GM18508 (cell line): ENCODE measurements around the gene APOC1.
"Not testable (repeated sequence)": the region's sequence is repeated elsewhere in the genome, so short reads cannot be mapped to it uniquely, and the experiment has no call there.

Source experiments
- ATAC-seq: cut with Tn5 transposase; IDR thresholded peaks from one replicate; pipeline ENCODE4 v1.9.1; 2021; ENCODE audit warnings: moderate number of reproducible peaks; ENCODE audit not compliant: insufficient read depth, unreplicated experiment

APOC1 gene

GRCh38 chr19:44909775-44910174 is 4.6 kb upstream of the APOC1 start:
- ATAC-seq, result no peak

- not testable (repeated sequence) for ATAC-seq
These were observed 2.5 kb upstream of the APOC1 start for GRCh38 chr19:44911896-44912295.

- no peak for ATAC-seq
These were observed 1.6 kb upstream of the APOC1 start for GRCh38 chr19:44912854-44913253.

- not testable (repeated sequence) for ATAC-seq
These were observed 636 bp upstream of the APOC1 start for GRCh38 chr19:44913512-44914432.

- no peak for ATAC-seq
These were observed 9.9 kb downstream of the APOC1 start for GRCh38 chr19:44924243-44924725.

GRCh38 chr19:44925114-44925891 is 10.9 kb downstream of the APOC1 start:
- no peak for ATAC-seq

- not testable (repeated sequence) for ATAC-seq
These were observed 12.1 kb downstream of the APOC1 start for GRCh38 chr19:44926245-44927077.

- no peak for ATAC-seq
These were observed 13.3 kb downstream of the APOC1 start for GRCh38 chr19:44927746-44928145.

- ATAC-seq, result no peak
These were observed 15.7 kb downstream of the APOC1 start for GRCh38 chr19:44930088-44930487.

- ATAC-seq, result no peak
These were observed 17.1 kb downstream of the APOC1 start for GRCh38 chr19:44931541-44931940.

- no peak for ATAC-seq
These were observed 25.3 kb downstream of the APOC1 start for GRCh38 chr19:44939668-44940067.

- ATAC-seq, result no peak
These were observed 27.7 kb downstream of the APOC1 start, which contains the start of gene APOC4 for GRCh38 chr19:44942067-44942571. Gene APOC4, plus strand, starts transcription at chr19:44942237. Its CDS starts 41 bp downstream, at chr19:44942278.

GRCh38 chr19:44943801-44944249 is 29.4 kb downstream of the APOC1 start:
- ATAC-seq, result no peak

GRCh38 chr19:44947041-44947581 is 32.7 kb downstream of the APOC1 start:
- ATAC-seq, result no peak

- no peak for ATAC-seq
These were observed 33.8 kb downstream of the APOC1 start for GRCh38 chr19:44948237-44948636.

GRCh38 chr19:44948763-44949374 is 34.5 kb downstream of the APOC1 start:
- ATAC-seq, result no peak

- no peak for ATAC-seq
These were observed 35.1 kb downstream of the APOC1 start for GRCh38 chr19:44949550-44949949.

GRCh38 chr19:44951179-44952159 is 37.1 kb downstream of the APOC1 start:
- ATAC-seq, result no peak
